PC-3 (cell line): ENCODE measurements around the gene EIPR1. TPM values are rescaled to one million over a fixed set of nuclear protein-coding genes. Genes with fewer than 3 reads are reported as not detected.

Source experiments
- ATAC-seq: fragments of 200-7000 bp; cut with Tn5 transposase; 2 replicates; pipeline ENCODE4 v1.9.1; 2020; ENCODE audit warnings: mild to moderate bottlenecking, moderate library complexity
- BruUV-seq: library from RNA; stranded (reverse); fragments of 400-500 nt; replicated peaks from 2 replicates; lab custom pipeline; 2021; lab: Mats Ljungman, UMichigan
- CTCF ChIA-PET: fragments of 300-600 bp; sonication (Branson Sonifier 250); formaldehyde crosslinking; loops from one replicate; lab custom pipeline; 2022; ENCODE audit warnings: antibody characterized with exemption; lab: Charles Lee
- POLR2A ChIA-PET: fragments of 300-600 bp; sonication (Branson Sonifier 250); formaldehyde crosslinking; loops from one replicate; lab custom pipeline; 2022; ENCODE audit warnings: antibody characterized with exemption; ENCODE audit not compliant: unreplicated experiment; lab: Charles Lee
- DNase-seq: peaks from one replicate; pipeline ENCODE4 v3.0.0-alpha.2; 2015
- H2AFZ ChIP-seq: fragments of 300-600 bp; sonication (generic); 2 replicates; pipeline ENCODE4 v1.6.0; 2016; ENCODE audit warnings: antibody characterized with exemption, low read length
- H3F3A ChIP-seq: fragments of 300-600 bp; sonication (generic); one replicate; pipeline ENCODE4 v1.6.0; 2017; ENCODE audit warnings: antibody characterized with exemption, low read length, control low read depth, mild to moderate bottlenecking; ENCODE audit not compliant: unreplicated experiment
- H3K27ac ChIP-seq: fragments of 300-600 bp; sonication (generic); 2 replicates; pipeline ENCODE4 v1.5.1; 2016; ENCODE audit warnings: mild to moderate bottlenecking, low read length
- H3K27me3 ChIP-seq: fragments of 300-600 bp; sonication (generic); 2 replicates; pipeline ENCODE4 v1.6.1; 2016; ENCODE audit warnings: low read length, mixed read lengths
- H3K36me3 ChIP-seq: fragments of 300-600 bp; sonication (generic); 2 replicates; pipeline ENCODE4 v1.6.1; 2016; ENCODE audit warnings: low read depth, mixed run types, low read length, mixed read lengths
- H3K4me1 ChIP-seq: fragments of 300-600 bp; sonication (generic); 2 replicates; pipeline ENCODE4 v1.5.1; 2016; ENCODE audit warnings: low read length; ENCODE audit not compliant: insufficient read depth
- H3K4me2 ChIP-seq: fragments of 300-600 bp; sonication (generic); 2 replicates; pipeline ENCODE4 v1.6.0; 2016; ENCODE audit warnings: low read length
- H3K4me3 ChIP-seq: fragments of 300-600 bp; sonication (generic); 2 replicates; pipeline ENCODE4 v1.5.1; 2016; ENCODE audit warnings: mild to moderate bottlenecking, low read length, mixed read lengths
- H3K79me2 ChIP-seq: fragments of 300-600 bp; sonication (generic); 2 replicates; pipeline ENCODE4 v1.6.1; 2017; ENCODE audit warnings: low read length, mixed read lengths
- H3K9ac ChIP-seq: fragments of 300-600 bp; sonication (generic); 2 replicates; pipeline ENCODE4 v1.6.0; 2016; ENCODE audit warnings: mild to moderate bottlenecking, low read length
- H3K9me2 ChIP-seq: fragments of 300-600 bp; sonication (generic); replicated peaks from 2 replicates; pipeline ENCODE4 v1.6.1; 2016; ENCODE audit warnings: mixed run types, low read length, mixed read lengths
- H3K9me3 ChIP-seq: fragments of 300-600 bp; sonication (generic); 2 replicates; pipeline ENCODE4 v1.6.1; 2016; ENCODE audit warnings: low read length, mixed read lengths
- H4K20me1 ChIP-seq: fragments of 300-600 bp; sonication (generic); 2 replicates; pipeline ENCODE4 v1.6.1; 2016; ENCODE audit warnings: low read length, mixed read lengths
- EZH2 ChIP-seq: fragments of 300-600 bp; sonication (generic); IDR thresholded peaks from one replicate; pipeline ENCODE4 v1.6.1; 2017; ENCODE audit warnings: antibody characterized with exemption, mild to moderate bottlenecking, low read length; ENCODE audit not compliant: unreplicated experiment
- EZH2phosphoT487 ChIP-seq: fragments of 300-600 bp; sonication (generic); IDR thresholded peaks from 2 replicates; pipeline ENCODE4 v1.6.1; 2018; ENCODE audit warnings: mild to moderate bottlenecking, antibody characterized with exemption, low read length, borderline replicate concordance
- intact Hi-C: fragments of 100-400 bp; cut with micrococcal nuclease; formaldehyde crosslinking; loops from 2 replicates; pipeline ENCODE4 v1.9.0; 2023
- total RNA-seq: library from RNA; depleted of rRNA; stranded (reverse); fragments of >200 nt; gene quantifications from 2 replicates; pipeline ENCODE4 v1.2.3, GENCODE V29; 2014
- TF ChIP-seq, protein P1 (sequence below): fragments of 300-600 bp; sonication (generic); conservative IDR thresholded peaks from 2 replicates; pipeline ENCODE4 v1.5.1; 2017; ENCODE audit warnings: antibody characterized with exemption, low read depth, mild to moderate bottlenecking, low read length

EIPR1 gene
- total RNA-seq, 1 experiment from 2014 or later, result 90.1 TPM

DNA sequence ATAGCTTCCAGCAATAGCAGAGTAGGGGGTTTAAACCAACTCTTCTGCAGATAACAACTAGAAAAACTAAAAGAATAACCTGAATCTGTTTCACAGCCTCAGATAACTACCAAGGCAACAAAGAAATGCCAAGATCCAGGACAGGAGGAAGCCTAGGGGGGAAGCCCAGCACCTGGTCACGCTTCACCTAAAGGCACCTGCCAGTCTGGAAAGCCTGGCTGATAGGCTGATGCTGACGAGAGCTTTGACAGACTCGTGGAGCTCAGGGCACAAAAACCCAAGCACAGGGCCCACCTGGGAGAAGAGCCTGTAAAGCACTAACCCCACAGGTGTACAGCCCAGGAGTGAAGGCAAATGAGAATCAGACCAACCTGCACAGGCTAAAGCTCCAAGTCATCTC is 22.6 kb downstream of the EIPR1 start:
- ChIA-PET POLR2A (no interaction called here), CTCF (no interaction called here)
- H3K9me3 ChIP-seq, result no peaks in the 10 kb centered on the region
- peaks cover 42% of the 10 kb centered on the region for H3K79me2 ChIP-seq
- H3K27me3 ChIP-seq, result no peaks in the 10 kb centered on the region
- no peak overlapping the region for H3K4me2 ChIP-seq
- no peaks in the 10 kb centered on the region for H3K9me2 ChIP-seq
- H4K20me1 ChIP-seq, result no peaks in the 10 kb centered on the region
- no peak overlapping the region for H3K9ac ChIP-seq
- no peak for ATAC-seq
- H2AFZ ChIP-seq, result no peak overlapping the region
- BruUV-seq, result no TSS peak
- intact Hi-C loops, result no loop called here
- no peaks in the 10 kb centered on the region for H3K4me1 ChIP-seq
- H3F3A ChIP-seq, result no peaks in the 10 kb centered on the region
- H3K36me3 ChIP-seq, result peaks cover 19% of the 10 kb centered on the region; the same call in 1 of the 2 replicates
- no peak overlapping the region for H3K27ac ChIP-seq
- no peak for DNase-seq
- TF ChIP-seq, protein P1, sequence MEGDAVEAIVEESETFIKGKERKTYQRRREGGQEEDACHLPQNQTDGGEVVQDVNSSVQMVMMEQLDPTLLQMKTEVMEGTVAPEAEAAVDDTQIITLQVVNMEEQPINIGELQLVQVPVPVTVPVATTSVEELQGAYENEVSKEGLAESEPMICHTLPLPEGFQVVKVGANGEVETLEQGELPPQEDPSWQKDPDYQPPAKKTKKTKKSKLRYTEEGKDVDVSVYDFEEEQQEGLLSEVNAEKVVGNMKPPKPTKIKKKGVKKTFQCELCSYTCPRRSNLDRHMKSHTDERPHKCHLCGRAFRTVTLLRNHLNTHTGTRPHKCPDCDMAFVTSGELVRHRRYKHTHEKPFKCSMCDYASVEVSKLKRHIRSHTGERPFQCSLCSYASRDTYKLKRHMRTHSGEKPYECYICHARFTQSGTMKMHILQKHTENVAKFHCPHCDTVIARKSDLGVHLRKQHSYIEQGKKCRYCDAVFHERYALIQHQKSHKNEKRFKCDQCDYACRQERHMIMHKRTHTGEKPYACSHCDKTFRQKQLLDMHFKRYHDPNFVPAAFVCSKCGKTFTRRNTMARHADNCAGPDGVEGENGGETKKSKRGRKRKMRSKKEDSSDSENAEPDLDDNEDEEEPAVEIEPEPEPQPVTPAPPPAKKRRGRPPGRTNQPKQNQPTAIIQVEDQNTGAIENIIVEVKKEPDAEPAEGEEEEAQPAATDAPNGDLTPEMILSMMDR, result no peak
- TF ChIP-seq EZH2phosphoT487 (no peak), EZH2 (no peak)
- no peak overlapping the region for H3K4me3 ChIP-seq

DNA sequence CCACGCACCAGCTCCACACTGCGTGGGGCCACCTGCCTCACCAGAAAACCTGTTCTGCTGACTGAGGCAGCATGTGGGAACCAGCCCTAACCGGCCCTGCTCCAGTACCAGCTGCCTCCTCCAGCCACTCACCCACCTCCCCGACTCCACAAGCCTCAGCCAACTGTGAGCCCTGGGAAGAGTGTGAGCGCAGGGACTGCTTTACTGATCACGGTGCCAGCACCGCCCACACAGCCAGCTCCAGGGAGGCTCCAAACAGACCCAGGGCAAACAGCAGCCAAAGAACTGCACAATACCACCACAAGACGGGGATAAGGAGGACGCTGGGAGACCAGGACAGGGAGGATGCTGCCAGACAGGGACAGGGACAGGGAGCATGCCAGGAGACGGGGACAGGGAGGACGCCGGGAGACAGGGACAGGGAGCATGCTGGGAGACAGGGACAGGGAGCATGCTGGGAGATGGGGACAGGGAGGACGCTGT is 28.4 kb downstream of the EIPR1 start:
- ATAC-seq (no peak), DNase-seq (no peak)
- Histone ChIP-seq H3K4me1 (no peaks in the 10 kb centered on the region), H3K4me2 (no peak overlapping the region), H3K9me3 (no peaks in the 10 kb centered on the region), H3K79me2 (no peaks in the 10 kb centered on the region), H2AFZ (no peak overlapping the region), H3K27ac (no peak overlapping the region), H3K27me3 (no peaks in the 10 kb centered on the region), H3F3A (no peaks in the 10 kb centered on the region), H3K4me3 (no peak overlapping the region), H3K9me2 (no peaks in the 10 kb centered on the region), H3K36me3 (peaks cover 17% of the 10 kb centered on the region; the same call in 1 of the 2 replicates), H4K20me1 (no peaks in the 10 kb centered on the region), H3K9ac (no peak overlapping the region)
- POLR2A ChIA-PET, result no interaction called here
- CTCF ChIA-PET, result no interaction called here
- intact Hi-C loops, result no loop called here
- no peak for TF ChIP-seq EZH2phosphoT487
- BruUV-seq, result no TSS peak

DNA sequence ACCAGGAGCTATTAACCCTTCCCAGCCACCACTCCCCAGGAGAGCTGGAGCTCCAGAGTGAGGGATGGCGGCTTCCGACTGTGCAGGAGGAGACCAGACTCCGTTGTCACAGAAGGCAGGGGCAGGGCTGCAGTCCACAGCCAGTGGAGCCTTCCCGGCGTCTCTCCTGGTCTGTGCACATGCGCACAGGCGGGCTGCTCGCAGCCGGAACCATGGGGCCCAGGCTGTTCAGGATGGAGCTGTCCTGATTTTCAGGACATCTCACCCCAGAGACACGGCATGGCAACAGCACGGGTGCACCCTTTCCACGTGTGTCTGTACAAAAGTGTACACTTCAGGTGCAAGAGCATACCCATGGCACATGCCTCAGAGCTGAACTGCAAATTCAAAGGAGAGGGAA is 28.9 kb downstream of the EIPR1 start:
- Histone ChIP-seq H3K27me3 (no peaks in the 10 kb centered on the region), H3K4me2 (no peak overlapping the region), H3K36me3 (peaks cover 12% of the 10 kb centered on the region; the same call in 1 of the 2 replicates), H3K4me1 (no peaks in the 10 kb centered on the region), H2AFZ (no peak overlapping the region), H3K9me2 (no peaks in the 10 kb centered on the region), H3K27ac (no peak overlapping the region), H3F3A (no peaks in the 10 kb centered on the region), H3K4me3 (no peak overlapping the region), H4K20me1 (no peaks in the 10 kb centered on the region), H3K9me3 (no peaks in the 10 kb centered on the region), H3K9ac (no peak overlapping the region), H3K79me2 (no peaks in the 10 kb centered on the region)
- no TSS peak for BruUV-seq
- CTCF ChIA-PET, result no interaction called here
- no peak for DNase-seq
- no peak for ATAC-seq
- intact Hi-C loops, result no loop called here
- POLR2A ChIA-PET, result no interaction called here
- TF ChIP-seq, protein P1, result no peak
- TF ChIP-seq EZH2phosphoT487 (no peak), EZH2 (no peak)
